Amygdala (tissue), 56 donors: ENCODE data around the gene ATP4A.

Experiments used
- DNase-seq, 56 donors: peaks; one replicate each; lab custom pipeline; 2025; lab: John Stamatoyannopoulos, UW

Gene ATP4A

GRCh38 chr19:35551091-35551810 lies 12.2 kb downstream of the ATP4A start:
- DNase-seq: no peak

- DNase-seq: peak in 2 of 56 donors; percentile 4 to 19
Measured at GRCh38 chr19:35549879-35550523, 13.5 kb downstream of the ATP4A start.

GRCh38 chr19:35549174-35549788 lies 14.2 kb downstream of the ATP4A start:
- DNase-seq: peak in 23 of 56 donors; percentile 1 to 36 (median 12)

- DNase-seq: no peak
Measured at GRCh38 chr19:35546532-35546931, 16.9 kb downstream of the ATP4A start.

- DNase-seq: peak in 8 of 56 donors; percentile 33 to 61 (median 46)
Measured at GRCh38 chr19:35545855-35546381, 17.5 kb downstream of the ATP4A start.

GRCh38 chr19:35545001-35545854 lies 18.2 kb downstream of the ATP4A start, which contains the start of gene TMEM147:
TSS of gene TMEM147 (plus strand) at chr19:35545626. CDS start at chr19:35545740, 114 bp downstream.
- DNase-seq: peak; percentile 34 to 94 (median 82)

- DNase-seq: no peak
Measured at GRCh38 chr19:35544110-35544802, 19.2 kb downstream of the ATP4A start.

- DNase-seq: no peak
Measured at GRCh38 chr19:35543280-35544109, 20.0 kb downstream of the ATP4A start.

GRCh38 chr19:35542209-35542608 lies 21.2 kb downstream of the ATP4A start:
- DNase-seq: no peak

GRCh38 chr19:35540356-35540927 lies 23.0 kb downstream of the ATP4A start:
- DNase-seq: no peak

GRCh38 chr19:35539850-35540249 lies 23.6 kb downstream of the ATP4A start:
- no peak for DNase-seq

GRCh38 chr19:35539314-35539713 lies 24.1 kb downstream of the ATP4A start:
- no peak for DNase-seq

- DNase-seq: no peak
Measured at GRCh38 chr19:35534803-35535480, 28.5 kb downstream of the ATP4A start.

GRCh38 chr19:35533822-35534392 lies 29.6 kb downstream of the ATP4A start:
- DNase-seq: no peak

- DNase-seq: peak in 1 of 56 donors; percentile 15
Measured at GRCh38 chr19:35533201-35533821, 30.1 kb downstream of the ATP4A start, which contains the start of gene GAPDHS. TSS of gene GAPDHS (plus strand) at chr19:35533456. CDS start at chr19:35533528, 72 bp downstream.

- DNase-seq: no peak
Measured at GRCh38 chr19:35531291-35531690, 32.2 kb downstream of the ATP4A start.
